Ishikawa (cell line): ENCODE results near the gene SRPX.

ENCODE experiments used
- TCF12 ChIP-seq: IDR thresholded peaks from 2 replicates; pipeline ENCODE4 v1.6.1; 2012; ENCODE audit warnings: low read depth
- YY1 ChIP-seq: IDR thresholded peaks from 2 replicates; pipeline ENCODE4 v1.6.1; 2012; ENCODE audit warnings: low read depth

GRCh38 chrX:38129366-38129765 lies 91.3 kb downstream of the SRPX start:
- no peak for TF ChIP-seq TCF12
- TF ChIP-seq YY1 = no peak
